ENCODE measurements around the gene MAP4. TPM values are rescaled to one million over a fixed set of nuclear protein-coding genes. Genes with fewer than 3 reads are reported as not detected.
A peak's percentile ranks its signal among the peaks of the same experiment; 100 is the strongest.

MAP4 gene
- total RNA-seq, 1 donor from 2014 or later: 275 TPM

DNA sequence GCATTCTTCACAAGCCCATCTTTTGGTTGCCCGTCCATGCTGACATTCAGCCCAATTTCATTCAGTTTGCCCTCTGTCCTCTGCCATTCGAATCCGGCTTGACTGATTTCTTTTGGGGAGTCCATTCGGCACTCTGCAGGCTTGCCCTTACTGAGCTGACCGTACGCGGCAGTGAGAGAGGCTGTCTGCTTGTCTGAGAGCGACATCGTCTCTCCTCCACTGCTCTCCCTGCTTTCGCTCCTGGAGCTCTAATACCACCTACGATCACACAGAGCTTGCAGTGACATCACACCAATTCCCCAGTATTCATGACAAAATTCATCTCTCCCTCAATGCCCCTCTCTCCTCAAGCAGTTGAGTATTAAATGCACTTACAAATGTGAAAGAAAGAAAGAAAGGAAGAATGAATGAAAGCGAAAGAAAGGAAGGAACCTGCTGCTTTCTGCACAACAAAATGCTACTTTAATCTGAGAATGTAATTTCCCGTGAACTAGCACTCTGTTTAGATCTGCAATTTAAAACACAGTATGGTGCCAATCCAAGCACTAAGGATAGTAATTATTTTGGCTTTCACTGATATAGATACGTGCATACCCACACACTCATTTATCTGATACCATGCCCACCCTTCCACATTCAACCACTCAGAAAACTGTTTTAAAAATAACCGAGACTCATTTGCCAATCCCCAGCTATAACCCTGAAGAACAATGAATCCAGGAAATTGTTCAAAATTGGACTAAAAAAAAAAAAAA, 123.8 kb downstream of the MAP4 start:
- H3K9me3 Mint-ChIP-seq (ENCODE audit: unreplicated experiment): no peaks in the 10 kb centered on the region
- H3K4me1 Mint-ChIP-seq (ENCODE audit: unreplicated experiment): peaks cover 7% of the 10 kb centered on the region
- H3K27ac Mint-ChIP-seq (ENCODE audit: unreplicated experiment): no peak overlapping the region
- no peaks in the 10 kb centered on the region for H3K27me3 Mint-ChIP-seq (ENCODE audit: unreplicated experiment)
- TF ChIP-seq, protein P1, sequence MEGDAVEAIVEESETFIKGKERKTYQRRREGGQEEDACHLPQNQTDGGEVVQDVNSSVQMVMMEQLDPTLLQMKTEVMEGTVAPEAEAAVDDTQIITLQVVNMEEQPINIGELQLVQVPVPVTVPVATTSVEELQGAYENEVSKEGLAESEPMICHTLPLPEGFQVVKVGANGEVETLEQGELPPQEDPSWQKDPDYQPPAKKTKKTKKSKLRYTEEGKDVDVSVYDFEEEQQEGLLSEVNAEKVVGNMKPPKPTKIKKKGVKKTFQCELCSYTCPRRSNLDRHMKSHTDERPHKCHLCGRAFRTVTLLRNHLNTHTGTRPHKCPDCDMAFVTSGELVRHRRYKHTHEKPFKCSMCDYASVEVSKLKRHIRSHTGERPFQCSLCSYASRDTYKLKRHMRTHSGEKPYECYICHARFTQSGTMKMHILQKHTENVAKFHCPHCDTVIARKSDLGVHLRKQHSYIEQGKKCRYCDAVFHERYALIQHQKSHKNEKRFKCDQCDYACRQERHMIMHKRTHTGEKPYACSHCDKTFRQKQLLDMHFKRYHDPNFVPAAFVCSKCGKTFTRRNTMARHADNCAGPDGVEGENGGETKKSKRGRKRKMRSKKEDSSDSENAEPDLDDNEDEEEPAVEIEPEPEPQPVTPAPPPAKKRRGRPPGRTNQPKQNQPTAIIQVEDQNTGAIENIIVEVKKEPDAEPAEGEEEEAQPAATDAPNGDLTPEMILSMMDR (IDR thresholded peaks at IDR 0.05): no peak
- peaks cover 40% of the 10 kb centered on the region for H3K36me3 Mint-ChIP-seq (ENCODE audit: unreplicated experiment)
- no peak overlapping the region for H3K4me3 Mint-ChIP-seq (ENCODE audit: unreplicated experiment)
- DNase-seq (ENCODE audit: extremely low spot score, unreplicated experiment): no peak

- Mint-ChIP-seq H3K4me1 (ENCODE audit: unreplicated experiment) (peaks cover 7% of the 10 kb centered on the region), H3K4me3 (ENCODE audit: unreplicated experiment) (no peak overlapping the region), H3K27ac (ENCODE audit: unreplicated experiment) (no peak overlapping the region), H3K36me3 (ENCODE audit: unreplicated experiment) (peaks cover 40% of the 10 kb centered on the region), H3K27me3 (ENCODE audit: unreplicated experiment) (no peaks in the 10 kb centered on the region), H3K9me3 (ENCODE audit: unreplicated experiment) (no peaks in the 10 kb centered on the region)
- TF ChIP-seq, protein P1 (IDR thresholded peaks at IDR 0.05): no peak
- no peak for DNase-seq (ENCODE audit: extremely low spot score, unreplicated experiment)
Observed at GRCh38 chr3:47891613-47892005, 124.6 kb downstream of the MAP4 start.

- Mint-ChIP-seq H3K4me1 (ENCODE audit: unreplicated experiment) (peaks cover 7% of the 10 kb centered on the region), H3K9me3 (ENCODE audit: unreplicated experiment) (no peaks in the 10 kb centered on the region), H3K27me3 (ENCODE audit: unreplicated experiment) (no peaks in the 10 kb centered on the region), H3K36me3 (ENCODE audit: unreplicated experiment) (peaks cover 38% of the 10 kb centered on the region), H3K4me3 (ENCODE audit: unreplicated experiment) (no peak overlapping the region), H3K27ac (ENCODE audit: unreplicated experiment) (peak overlapping the region; percentile 42)
- TF ChIP-seq, protein P1 (IDR thresholded peaks at IDR 0.05): no peak
- no peak for DNase-seq (ENCODE audit: extremely low spot score, unreplicated experiment)
Observed at GRCh38 chr3:47890828-47891612, 125.2 kb downstream of the MAP4 start.

DNA sequence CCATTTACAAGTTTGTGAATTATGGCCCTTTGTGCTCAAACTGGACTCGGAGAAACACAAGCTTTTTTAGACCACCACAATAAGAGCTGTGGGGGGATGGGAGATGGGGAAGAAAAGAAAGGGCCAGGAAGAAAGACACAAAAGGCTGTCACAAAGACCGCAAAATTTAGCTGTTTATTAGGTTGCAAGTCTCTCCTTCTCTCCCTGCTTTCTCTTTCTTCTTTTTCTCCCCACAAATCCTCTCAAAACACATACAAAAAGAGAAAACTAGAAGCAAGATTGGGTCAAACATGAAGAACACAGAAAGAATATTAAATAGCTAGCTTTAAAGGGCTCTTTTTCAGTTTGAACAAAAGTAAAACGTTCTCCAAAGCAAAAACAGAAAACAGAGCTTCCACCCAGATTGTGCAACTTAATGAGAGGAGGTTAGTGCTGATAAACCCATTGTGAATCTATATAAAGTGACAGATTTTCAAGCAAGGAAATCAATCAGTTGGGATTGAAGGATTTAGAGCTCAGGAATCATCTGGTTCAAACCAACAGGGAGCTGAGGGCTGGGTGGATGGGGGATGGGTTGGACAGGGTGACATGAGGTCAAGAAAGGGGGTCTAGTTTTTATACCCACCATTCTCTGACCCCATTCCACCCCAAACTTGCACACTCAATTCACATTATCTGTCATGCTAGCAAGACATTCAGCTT, 125.9 kb downstream of the MAP4 start:
- TF ChIP-seq, protein P1 (IDR thresholded peaks at IDR 0.05): no peak
- peaks cover 7% of the 10 kb centered on the region for H3K4me1 Mint-ChIP-seq (ENCODE audit: unreplicated experiment)
- H3K9me3 Mint-ChIP-seq (ENCODE audit: unreplicated experiment): no peaks in the 10 kb centered on the region
- H3K27ac Mint-ChIP-seq (ENCODE audit: unreplicated experiment): peak overlapping the region; percentile 9
- DNase-seq (ENCODE audit: extremely low spot score, unreplicated experiment): no peak
- no peak overlapping the region for H3K4me3 Mint-ChIP-seq (ENCODE audit: unreplicated experiment)
- peaks cover 35% of the 10 kb centered on the region for H3K36me3 Mint-ChIP-seq (ENCODE audit: unreplicated experiment)
- no peaks in the 10 kb centered on the region for H3K27me3 Mint-ChIP-seq (ENCODE audit: unreplicated experiment)

All from osteocyte (in vitro differentiated cells).